GM12878 (cell line): Measurements from ENCODE around the gene C11orf97. TPM values are rescaled to one million over a fixed set of nuclear protein-coding genes. Genes with fewer than 3 reads are reported as not detected.
A peak's percentile ranks its signal among the peaks of the same experiment; 100 is the strongest.

Experiments
- ATF7 ChIP-seq: fragments of 450-650 bp; IDR thresholded peaks from 2 replicates; pipeline ENCODE4 v1.6.1; 2016; ENCODE audit warnings: low read depth, mild to moderate bottlenecking
- BACH1 ChIP-seq: fragments of 450-650 bp; IDR thresholded peaks from 2 replicates; pipeline ENCODE4 v1.6.1; 2017; ENCODE audit warnings: mild to moderate bottlenecking, borderline replicate concordance
- BHLHE40 ChIP-seq, 2 experiments: fragments of 450-650 bp in 1 of 2; IDR thresholded peaks; 2 replicates each; pipeline ENCODE4 v1.6.1; 2011 to 2017; ENCODE audit warnings: low read depth in 2 of 2, borderline replicate concordance in 1 of 2, improper control_type of control experiment in 1 of 2, low read length in 1 of 2, mild to moderate bottlenecking in 1 of 2
- CBX5 ChIP-seq: sonication (generic); IDR thresholded peaks from 2 replicates; pipeline ENCODE4 v1.6.1; 2016; ENCODE audit warnings: low read depth, moderate library complexity, mild to moderate bottlenecking, inconsistent platforms
- CEBPB ChIP-seq, 2 experiments: fragments of 150-350 bp in 1 of 2; IDR thresholded peaks; 2 replicates each; pipeline ENCODE4 v1.6.1; 2012 to 2014; ENCODE audit warnings: low read depth in 2 of 2, low read length in 2 of 2, borderline replicate concordance in 1 of 2, inconsistent platforms in 1 of 2
- CREM ChIP-seq: IDR thresholded peaks from 2 replicates; pipeline ENCODE4 v1.6.1; 2014; ENCODE audit warnings: antibody characterized with exemption, low read depth
- DPF2 ChIP-seq: fragments of 450-650 bp; IDR thresholded peaks from 2 replicates; pipeline ENCODE4 v1.6.1; 2017; ENCODE audit warnings: mild to moderate bottlenecking
- EED ChIP-seq: sonication (generic); IDR thresholded peaks from 2 replicates; pipeline ENCODE4 v1.6.1; 2016; ENCODE audit warnings: antibody characterized with exemption, low read depth
- FOXK2 ChIP-seq: fragments of 450-650 bp; IDR thresholded peaks from 2 replicates; pipeline ENCODE4 v1.6.1; 2017; ENCODE audit warnings: mild to moderate bottlenecking, moderate library complexity
- HDAC2 ChIP-seq: fragments of 200-600 bp; sonication (generic); IDR thresholded peaks from 2 replicates; pipeline ENCODE4 v1.6.1; 2017
- HDGF ChIP-seq: fragments of 450-650 bp; IDR thresholded peaks from 2 replicates; pipeline ENCODE4 v1.6.1; 2016; ENCODE audit warnings: antibody characterized with exemption
- LARP7 ChIP-seq: fragments of 450-650 bp; IDR thresholded peaks from 2 replicates; pipeline ENCODE4 v1.6.1; 2017; ENCODE audit warnings: mild to moderate bottlenecking
- NFXL1 ChIP-seq: fragments of 450-650 bp; IDR thresholded peaks from 2 replicates; pipeline ENCODE4 v1.6.1; 2017; ENCODE audit warnings: antibody characterized with exemption, mild to moderate bottlenecking, borderline replicate concordance
- NR2F1 ChIP-seq: fragments of 450-650 bp; conservative IDR thresholded peaks from 2 replicates; pipeline ENCODE4 v1.6.1; 2017; ENCODE audit warnings: mild to moderate bottlenecking
- PKNOX1 ChIP-seq: fragments of 450-650 bp; IDR thresholded peaks from 2 replicates; pipeline ENCODE4 v1.6.1; 2016; ENCODE audit warnings: mild to moderate bottlenecking
- PML ChIP-seq: IDR thresholded peaks from 2 replicates; pipeline ENCODE4 v1.6.1; 2012; ENCODE audit warnings: low read length, inconsistent platforms
- POLR2AphosphoS5 ChIP-seq: IDR thresholded peaks from 2 replicates; pipeline ENCODE4 v1.6.1; 2011; ENCODE audit warnings: mild to moderate bottlenecking, low read length, inconsistent platforms
- RAD21 ChIP-seq: IDR thresholded peaks from 2 replicates; pipeline ENCODE4 v1.6.1; 2011; ENCODE audit warnings: mild to moderate bottlenecking, low read depth, low read length, moderate library complexity; ENCODE audit not compliant: insufficient read depth
- RELB ChIP-seq: fragments of 450-650 bp; IDR thresholded peaks from 2 replicates; pipeline ENCODE4 v1.6.1; 2017; ENCODE audit warnings: low read depth, mild to moderate bottlenecking, moderate library complexity
- RUNX3 ChIP-seq: IDR thresholded peaks from 2 replicates; pipeline ENCODE4 v1.6.1; 2012; ENCODE audit warnings: low read length, inconsistent platforms
- STAT1 ChIP-seq: fragments of 450-650 bp; conservative IDR thresholded peaks from 2 replicates; pipeline ENCODE4 v1.6.1; 2014; ENCODE audit warnings: antibody characterized with exemption, mild to moderate bottlenecking
- TCF12 ChIP-seq: IDR thresholded peaks from 2 replicates; pipeline ENCODE4 v1.6.1; 2011; ENCODE audit warnings: low read depth, mild to moderate bottlenecking, low read length
- TCF7 ChIP-seq: IDR thresholded peaks from 2 replicates; pipeline ENCODE4 v1.6.1; 2014; ENCODE audit warnings: antibody characterized with exemption, borderline replicate concordance
- ZNF217 ChIP-seq: fragments of 450-650 bp; IDR thresholded peaks from 2 replicates; pipeline ENCODE4 v1.6.1; 2017; ENCODE audit warnings: antibody characterized with exemption, mild to moderate bottlenecking
- ZNF687 ChIP-seq: fragments of 450-650 bp; IDR thresholded peaks from 2 replicates; pipeline ENCODE4 v1.6.1; 2017; ENCODE audit warnings: mild to moderate bottlenecking, moderate library complexity
- ZSCAN29 ChIP-seq: fragments of 450-650 bp; IDR thresholded peaks from 2 replicates; pipeline ENCODE4 v1.6.1; 2017; ENCODE audit warnings: mild to moderate bottlenecking, moderate library complexity
- polyA plus RNA-seq, 11 experiments: library from polyadenylated mRNA; depleted of rRNA in 4 of 11; unstranded in 6 of 11; stranded (reverse) in 5 of 11; fragments of >200 nt; fragmentation: Nextera tagmentation in 4 of 11; fragmentation: Illumina TruSeq in 1 of 11; extraction: Ambion mirVana in 4 of 11; extraction: Trizol in 1 of 11; gene quantifications; 1 replicate in 1 of 11; 2 replicates in 10 of 11; pipeline versions ENCODE4 v1.2.1 to v1.2.3, GENCODE V29; 2011 to 2016; ENCODE audit warnings: inconsistent platforms in 2 of 11, missing spikeins in 2 of 11, low read depth in 1 of 11
- total RNA-seq, 4 experiments: library from RNA; depleted of rRNA in 3 of 4; stranded (reverse); fragments of >200 nt in 3 of 4; fragmentation: Illumina TruSeq in 1 of 4; extraction: Trizol in 1 of 4; gene quantifications; 2 replicates each; pipeline versions ENCODE4 v1.2.1 to v1.2.3, GENCODE V29; 2013 to 2021

The C11orf97 gene
- total and polyA plus RNA-seq, 10 of the 15 experiments (the other 5 are each of a cell fraction or from before 2014, with no cell fraction given): not detected

GRCh38 chr11:94543695-94544645 lies 31.7 kb downstream of the C11orf97 start, which contains the start of gene FUT4 (continued):
- TF ChIP-seq POLR2AphosphoS5: peak; percentile 40
- TF ChIP-seq EED: peak; percentile 71
- TF ChIP-seq RAD21: no peak
- TF ChIP-seq ZSCAN29: peak; percentile 10; the same call in 1 of the 2 replicates
- no peak for TF ChIP-seq PKNOX1
- peak; percentile 73; the same call in 1 of the 2 replicates for TF ChIP-seq BACH1
- peak; percentile 40 for TF ChIP-seq ZNF687
- peak; percentile 64 for TF ChIP-seq RELB
- TF ChIP-seq BHLHE40 (IDR thresholded peaks at IDR 0.05; ENCODE audit: borderline replicate concordance in 1 of 2, low read depth in 2 of 2, low read length in 1 of 2): peak; percentile 92 to 97
- TF ChIP-seq CREM: peak; percentile 41
- 0 out of 2 replicates have a peak, but pooled peaks have one; percentile 19 for TF ChIP-seq RUNX3
- TF ChIP-seq CBX5: no peak
- TF ChIP-seq CEBPB (IDR thresholded peaks at IDR 0.05; ENCODE audit: borderline replicate concordance in 1 of 2, low read depth in 2 of 2, low read length in 2 of 2): no peak
- no peak; the same call in 1 of the 2 replicates for TF ChIP-seq STAT1
- TF ChIP-seq TCF12: 0 out of 2 replicates have a peak, but pooled peaks have one; percentile 5
- TF ChIP-seq ZNF217: peak; percentile 75; the same call in 1 of the 2 replicates
- peak; percentile 96 for TF ChIP-seq LARP7
- TF ChIP-seq DPF2: peak; percentile 65
- TF ChIP-seq FOXK2: no peak
- TF ChIP-seq TCF7: no peak
- peak; percentile 88; the same call in 1 of the 2 replicates for TF ChIP-seq HDGF
- no peak for TF ChIP-seq PML
- TF ChIP-seq NR2F1: peak; percentile 70
- TF ChIP-seq NFXL1: peak; percentile 60; the same call in 1 of the 2 replicates
- TF ChIP-seq ATF7: 0 out of 2 replicates have a peak, but pooled peaks have one; percentile 19
- no peak for TF ChIP-seq HDAC2
